HG03103 (cell line): ENCODE data around the gene GLT8D1.

Experiments used
- ATAC-seq: cut with Tn5 transposase; IDR thresholded peaks from one replicate; pipeline ENCODE4 v1.9.1; 2021; ENCODE audit warnings: low read depth; ENCODE audit not compliant: unreplicated experiment

Gene GLT8D1

GRCh38 chr3:52712291-52713212, 7.0 kb upstream of the GLT8D1 start:
- no peak for ATAC-seq

GRCh38 chr3:52710512-52710911, 4.9 kb upstream of the GLT8D1 start:
- no peak for ATAC-seq

GRCh38 chr3:52707585-52707984, 2.0 kb upstream of the GLT8D1 start:
- no peak for ATAC-seq

- no peak for ATAC-seq
Observed at GRCh38 chr3:52705438-52705687, 228 bp downstream of the GLT8D1 start.

GRCh38 chr3:52704611-52705437, 767 bp downstream of the GLT8D1 start:
- no peak for ATAC-seq

GRCh38 chr3:52703341-52703740, 2.2 kb downstream of the GLT8D1 start:
- no peak for ATAC-seq

GRCh38 chr3:52697632-52697965, 8.0 kb downstream of the GLT8D1 start:
- no peak for ATAC-seq

- no peak for ATAC-seq
Observed at GRCh38 chr3:52696830-52697631, 8.6 kb downstream of the GLT8D1 start.

- no peak for ATAC-seq
Observed at GRCh38 chr3:52695798-52696671, 9.6 kb downstream of the GLT8D1 start.

GRCh38 chr3:52694528-52695189, 10.9 kb downstream of the GLT8D1 start:
- no peak for ATAC-seq

- no peak for ATAC-seq
Observed at GRCh38 chr3:52693071-52693470, 12.5 kb downstream of the GLT8D1 start.

- ATAC-seq: no peak
Observed at GRCh38 chr3:52690560-52690959, 15.0 kb downstream of the GLT8D1 start.

GRCh38 chr3:52689151-52689550, 16.4 kb downstream of the GLT8D1 start:
- no peak for ATAC-seq

- no peak for ATAC-seq
Observed at GRCh38 chr3:52688266-52688665, 17.3 kb downstream of the GLT8D1 start.

- peak; percentile 47 for ATAC-seq
Observed at GRCh38 chr3:52685709-52686691, 19.6 kb downstream of the GLT8D1 start, which contains the start of the genes GNL3 and PBRM1. GNL3 (plus strand) TSS chr3:52686032; CDS start chr3:52686093, 61 bp downstream. PBRM1 (minus strand) TSS chr3:52685913.

- ATAC-seq: peak; percentile 59
Observed at GRCh38 chr3:52685285-52685708, 20.3 kb downstream of the GLT8D1 start.

- no peak for ATAC-seq
Observed at GRCh38 chr3:52684184-52684583, 21.4 kb downstream of the GLT8D1 start.

- ATAC-seq: no peak
Observed at GRCh38 chr3:52683611-52684010, 22.0 kb downstream of the GLT8D1 start.
